Activated T-cell treated with anti-CD3 and anti-CD28 coated beads, Interleukin-2, amount 50 U/mL, for 4 hours (primary cell): Measurements from ENCODE around the gene SUPT3H. TPM values are rescaled to one million over a fixed set of nuclear protein-coding genes. Genes with fewer than 3 reads are reported as not detected.
A peak's percentile ranks its signal among the peaks of the same experiment; 100 is the strongest.
"Not testable (repeated sequence)": the region's sequence is repeated elsewhere in the genome, so short reads cannot be mapped to it uniquely, and the experiment has no call there.

Experiments used
- ATAC-seq, 2 donors: fragments of 200-7000 bp; cut with Tn5 transposase; one replicate each; pipeline ENCODE4 v1.10.0; 2021
- DNase-seq: peaks from one replicate; pipeline ENCODE4 v3.0.0-alpha.2; 2020
- H3K27me3 Mint-ChIP-seq: one replicate; pipeline ENCODE4 v1.8.0; 2021; ENCODE audit warnings: low read depth, mixed read lengths
- H3K36me3 Mint-ChIP-seq: one replicate; pipeline ENCODE4 v1.8.0; 2022; ENCODE audit warnings: mixed read lengths; ENCODE audit not compliant: insufficient read depth
- H3K4me1 Mint-ChIP-seq: one replicate; pipeline ENCODE4 v1.8.0; 2021; ENCODE audit warnings: low read depth, mixed read lengths
- H3K4me3 Mint-ChIP-seq: one replicate; pipeline ENCODE4 v1.8.0; 2021; ENCODE audit warnings: mild to moderate bottlenecking, moderate library complexity, mixed read lengths
- H3K9me3 Mint-ChIP-seq: one replicate; pipeline ENCODE4 v1.8.0; 2021; ENCODE audit warnings: mixed read lengths
- total RNA-seq, 3 donors: library from RNA; stranded (reverse); gene quantifications; one replicate each; pipeline ENCODE4 v1.2.1, GENCODE V29; 2021

Gene SUPT3H
- total RNA-seq, 3 donors from 2014 or later = 14.1 to 15.7 (median 15.7) TPM

DNA sequence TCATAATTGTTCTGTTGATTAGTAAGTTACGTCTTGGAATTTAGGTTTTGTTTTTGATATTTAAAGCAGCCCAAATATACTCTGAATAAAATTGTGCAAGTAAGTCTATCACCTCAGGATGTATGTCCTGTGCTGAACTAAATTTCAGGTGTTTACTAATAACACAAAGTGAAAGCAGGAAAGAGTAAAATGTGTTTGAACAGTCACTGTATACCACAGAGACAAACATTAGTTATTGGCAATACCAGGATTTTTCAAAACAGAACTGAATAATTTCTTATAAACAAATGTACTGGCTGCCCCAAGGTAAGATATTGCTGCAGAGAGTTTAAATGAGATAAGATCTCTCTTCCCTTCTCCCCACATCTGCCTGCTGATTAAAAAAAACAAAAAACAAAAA lies 454.3 kb downstream of the SUPT3H start:
- ATAC-seq (peak; percentile 60 to 70), DNase-seq (no peak)
- H3K36me3 Mint-ChIP-seq = peaks cover 5% of the 10 kb centered on the region
- peaks cover 52% of the 10 kb centered on the region for H3K4me1 Mint-ChIP-seq
- H3K9me3 Mint-ChIP-seq = peaks cover 4% of the 10 kb centered on the region
- H3K4me3 Mint-ChIP-seq = no peak overlapping the region
- H3K27me3 Mint-ChIP-seq = no peaks in the 10 kb centered on the region

DNA sequence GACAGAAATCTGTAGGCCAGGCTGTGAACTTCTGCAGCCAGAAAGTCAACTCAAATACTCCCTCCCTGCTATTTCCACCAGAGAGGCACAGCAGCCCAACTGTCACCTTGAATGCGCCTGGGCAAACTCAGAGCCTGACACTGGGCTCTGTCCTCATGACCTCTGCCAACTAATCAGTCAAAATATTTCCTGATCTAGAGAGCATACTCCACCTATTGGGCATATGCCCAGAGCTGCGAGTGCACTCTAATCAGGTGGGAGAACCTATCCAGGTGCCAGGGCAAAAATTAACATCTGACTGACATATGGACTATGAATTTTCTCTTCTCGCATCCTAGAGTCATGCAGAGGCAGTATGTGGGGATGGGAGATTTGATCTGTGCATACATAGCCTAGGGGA lies 455.9 kb downstream of the SUPT3H start:
- ATAC-seq (no peak), DNase-seq (no peak)
- Mint-ChIP-seq H3K36me3 (no peaks in the 10 kb centered on the region), H3K4me1 (peaks cover 48% of the 10 kb centered on the region), H3K27me3 (no peaks in the 10 kb centered on the region), H3K4me3 (no peak overlapping the region), H3K9me3 (no peaks in the 10 kb centered on the region)

DNA sequence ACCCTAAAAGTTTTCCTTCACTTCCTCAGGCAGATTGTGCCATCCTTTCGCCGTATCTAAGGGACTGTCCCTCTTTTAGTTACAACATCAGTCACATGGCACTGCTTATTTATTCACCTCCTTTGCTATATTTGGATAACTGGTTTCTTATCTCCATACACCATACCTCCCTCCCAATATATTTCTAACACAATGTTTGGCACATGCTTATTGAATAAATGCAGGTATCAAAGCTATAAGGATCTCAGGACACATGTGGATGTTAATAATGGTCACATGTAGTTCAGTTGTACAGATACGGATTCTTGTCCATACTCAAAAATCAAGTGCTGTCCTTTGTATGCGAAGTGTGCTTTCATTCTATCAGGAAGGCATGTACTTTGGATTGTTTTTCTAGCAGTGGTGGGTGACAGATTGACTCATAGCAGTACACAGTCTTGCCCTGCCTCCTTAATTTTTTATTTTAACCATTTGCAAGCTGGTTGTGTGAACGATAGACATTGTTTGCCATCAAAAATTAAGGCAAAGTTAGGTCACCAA lies 456.7 kb downstream of the SUPT3H start:
- Mint-ChIP-seq H3K4me3 (no peak overlapping the region), H3K36me3 (no peaks in the 10 kb centered on the region), H3K27me3 (no peaks in the 10 kb centered on the region), H3K4me1 (peaks cover 48% of the 10 kb centered on the region), H3K9me3 (no peaks in the 10 kb centered on the region)
- ATAC-seq = no peak
- DNase-seq = no peak

DNA sequence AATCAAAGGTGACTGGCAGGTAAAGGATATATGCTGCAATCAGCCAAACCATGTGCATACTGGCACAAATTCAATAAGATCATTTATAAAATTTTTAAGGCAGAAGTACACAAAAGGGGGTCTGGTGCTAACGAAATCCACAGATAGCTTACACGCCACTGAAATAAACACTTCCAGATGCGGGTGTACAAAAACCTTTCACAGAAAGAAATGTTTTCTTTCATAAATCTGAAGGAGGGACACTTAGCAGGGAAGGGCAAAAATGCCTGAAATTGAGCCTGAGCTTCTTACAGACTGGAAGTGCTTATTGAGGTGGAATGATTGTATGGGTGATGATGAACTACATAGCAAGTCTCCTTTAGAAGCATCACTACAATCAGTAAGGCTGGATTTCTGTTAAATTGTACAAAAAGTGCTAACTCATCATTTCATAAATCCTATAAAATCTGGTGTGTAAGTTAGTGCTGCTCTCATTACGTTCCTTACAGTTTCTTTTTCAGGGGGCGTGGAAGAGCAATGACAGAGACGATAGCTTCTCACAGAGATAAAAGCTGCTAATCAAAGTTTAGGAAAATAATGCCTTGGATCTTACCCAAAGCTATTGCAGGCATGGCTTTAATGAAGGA lies 458.9 kb downstream of the SUPT3H start:
- DNase-seq = no peak
- H3K9me3 Mint-ChIP-seq = no peaks in the 10 kb centered on the region
- no peaks in the 10 kb centered on the region for H3K36me3 Mint-ChIP-seq
- no peak for ATAC-seq
- H3K27me3 Mint-ChIP-seq = no peaks in the 10 kb centered on the region
- H3K4me3 Mint-ChIP-seq = no peak overlapping the region
- peaks cover 31% of the 10 kb centered on the region for H3K4me1 Mint-ChIP-seq

DNA sequence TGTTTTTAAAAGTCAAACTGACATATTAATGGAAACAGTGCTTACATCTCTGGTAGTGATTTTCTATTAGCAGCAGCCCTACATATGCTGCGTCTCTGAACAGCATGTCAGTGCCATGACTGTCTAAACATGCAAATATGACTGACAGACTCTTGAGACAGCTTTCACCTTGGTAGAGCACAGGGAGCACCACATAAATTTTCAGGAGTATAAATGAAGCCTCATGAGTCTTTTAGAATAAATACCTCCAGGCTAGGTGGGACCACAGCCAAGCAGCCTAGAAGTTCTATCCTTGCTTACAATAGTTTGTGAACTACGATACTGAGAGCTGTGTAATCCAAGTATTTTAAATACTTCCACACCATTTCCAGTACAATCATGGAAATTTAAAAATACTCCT lies 460.3 kb downstream of the SUPT3H start:
- Mint-ChIP-seq H3K27me3 (no peaks in the 10 kb centered on the region), H3K4me1 (peaks cover 19% of the 10 kb centered on the region), H3K4me3 (no peak overlapping the region), H3K36me3 (peaks cover 6% of the 10 kb centered on the region), H3K9me3 (no peaks in the 10 kb centered on the region)
- no peak for DNase-seq
- ATAC-seq = no peak

DNA sequence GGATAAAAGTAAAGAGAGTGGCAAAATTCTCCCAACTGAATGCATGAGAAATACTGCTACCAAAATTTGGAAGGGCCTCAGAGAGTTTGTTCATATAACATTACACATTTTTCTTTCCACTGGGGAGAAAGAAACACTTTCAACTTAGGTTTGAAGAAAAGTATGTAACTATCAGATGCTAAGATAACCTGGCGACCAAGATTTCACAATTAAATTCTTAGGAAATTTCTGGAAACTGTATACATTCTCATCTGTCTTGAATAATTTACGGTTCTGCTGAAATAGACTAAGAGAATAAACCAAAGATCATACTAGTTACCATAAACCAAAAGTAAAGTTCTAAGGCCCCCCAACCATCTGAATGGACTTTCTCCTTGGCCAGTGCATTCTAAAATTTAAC lies 462.6 kb downstream of the SUPT3H start:
- no peaks in the 10 kb centered on the region for H3K4me1 Mint-ChIP-seq
- H3K27me3 Mint-ChIP-seq = no peaks in the 10 kb centered on the region
- H3K36me3 Mint-ChIP-seq = peaks cover 12% of the 10 kb centered on the region
- no peak overlapping the region for H3K4me3 Mint-ChIP-seq
- no peak for DNase-seq
- no peak for ATAC-seq
- H3K9me3 Mint-ChIP-seq = no peaks in the 10 kb centered on the region

DNA sequence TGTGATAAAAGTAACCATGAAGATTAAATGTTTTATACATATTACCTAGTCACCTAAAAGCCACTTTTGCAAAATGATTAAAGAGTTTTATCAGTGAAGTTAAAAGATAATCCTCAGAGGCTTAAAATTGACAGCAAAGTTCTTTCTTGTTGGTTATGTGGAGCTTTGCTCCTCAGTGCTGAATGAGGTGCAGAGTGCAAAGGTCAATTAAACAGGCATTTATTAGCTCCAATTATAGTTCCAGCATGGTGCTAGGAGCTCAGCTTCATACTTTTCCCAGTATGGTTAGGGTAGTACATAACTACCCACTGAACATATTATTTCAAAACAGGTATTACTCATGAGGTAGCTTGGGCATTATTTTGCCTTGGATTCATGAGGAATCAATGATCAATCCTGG lies 463.6 kb downstream of the SUPT3H start:
- no peaks in the 10 kb centered on the region for H3K4me1 Mint-ChIP-seq
- H3K9me3 Mint-ChIP-seq = no peaks in the 10 kb centered on the region
- DNase-seq (no peak), ATAC-seq (no peak)
- no peaks in the 10 kb centered on the region for H3K27me3 Mint-ChIP-seq
- H3K4me3 Mint-ChIP-seq = no peak overlapping the region
- H3K36me3 Mint-ChIP-seq = peaks cover 13% of the 10 kb centered on the region

DNA sequence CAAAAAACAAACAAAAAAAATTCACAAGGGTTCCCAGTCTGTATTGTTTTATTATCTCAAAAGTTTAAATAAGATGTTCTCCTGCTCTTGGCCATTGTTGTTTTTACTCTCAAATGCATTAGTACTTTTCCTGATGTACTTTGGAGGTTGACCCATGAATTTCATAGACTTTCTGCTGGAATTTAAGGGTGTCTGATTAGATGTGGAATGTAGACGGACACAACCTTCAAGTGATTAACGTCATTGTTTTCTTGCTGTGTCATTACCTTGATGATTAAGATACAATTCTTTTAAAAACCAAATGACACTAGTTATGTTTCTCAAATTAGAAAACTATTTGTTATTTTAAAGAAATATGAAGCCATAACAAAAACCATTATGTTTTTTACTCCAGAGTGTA lies 471.0 kb downstream of the SUPT3H start:
- no peak for ATAC-seq
- Mint-ChIP-seq H3K4me1 (peaks cover 3% of the 10 kb centered on the region), H3K4me3 (no peak overlapping the region), H3K36me3 (peaks cover 19% of the 10 kb centered on the region), H3K9me3 (peaks cover 10% of the 10 kb centered on the region), H3K27me3 (no peaks in the 10 kb centered on the region)
- no peak for DNase-seq

DNA sequence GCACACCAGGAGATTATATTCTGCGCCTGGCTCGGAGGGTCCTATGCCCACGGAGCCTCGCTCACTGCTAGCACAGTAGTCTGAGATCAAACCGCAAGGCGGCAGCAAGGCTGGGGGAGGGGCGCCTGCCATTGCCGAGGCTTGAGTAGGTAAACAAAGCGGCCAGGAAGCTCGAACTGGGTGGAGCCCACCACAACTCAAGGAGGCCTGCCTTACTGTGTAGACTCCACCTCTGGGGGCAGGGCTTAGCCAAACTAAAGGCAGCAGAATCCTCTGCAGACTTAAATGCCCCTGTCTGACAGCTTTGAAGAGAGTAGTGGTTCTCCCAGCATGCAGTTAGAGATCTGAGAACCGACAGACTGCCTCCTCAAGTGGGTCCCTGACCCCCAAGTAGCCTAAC lies 477.4 kb downstream of the SUPT3H start:
- Mint-ChIP-seq H3K4me1 (peaks cover 11% of the 10 kb centered on the region), H3K9me3 (peaks cover 17% of the 10 kb centered on the region), H3K36me3 (peaks cover 20% of the 10 kb centered on the region)
- DNase-seq, H3K27me3 Mint-ChIP-seq, ATAC-seq, H3K4me3 Mint-ChIP-seq: not testable (repeated sequence)

DNA sequence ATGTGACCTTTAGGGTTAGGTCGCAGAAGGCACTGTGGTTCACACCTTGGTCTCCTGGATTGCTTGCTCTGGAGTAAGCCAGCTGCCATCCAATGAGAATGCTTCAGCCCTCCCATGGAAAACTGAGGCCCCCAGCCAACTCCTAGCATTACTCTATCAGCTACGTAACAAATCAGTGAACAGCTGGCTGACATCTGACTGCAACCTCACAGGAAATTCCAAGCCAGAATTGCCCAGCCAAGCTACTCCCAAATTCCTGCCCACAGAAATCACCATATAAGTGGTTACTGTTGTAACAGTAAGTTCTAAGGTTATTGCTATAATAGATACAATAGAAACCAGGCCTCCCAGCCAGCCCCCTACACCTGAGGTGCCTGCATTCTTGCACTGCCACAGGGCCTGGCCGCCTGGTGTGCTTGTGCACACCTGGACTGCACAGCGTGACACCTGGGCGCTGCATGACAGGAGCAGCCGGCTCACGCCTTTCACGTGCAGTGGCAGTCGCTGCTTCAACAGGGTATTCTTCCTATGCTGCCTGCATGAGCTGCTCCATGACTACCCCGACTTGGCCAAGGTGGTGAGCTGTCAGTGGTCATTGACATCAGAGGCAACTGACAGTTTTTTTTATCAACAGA lies 479.3 kb downstream of the SUPT3H start:
- DNase-seq (no peak), ATAC-seq (no peak)
- H3K4me3 Mint-ChIP-seq = no peak overlapping the region
- peaks cover 11% of the 10 kb centered on the region for H3K36me3 Mint-ChIP-seq
- peaks cover 8% of the 10 kb centered on the region for H3K4me1 Mint-ChIP-seq
- H3K9me3 Mint-ChIP-seq = peaks cover 10% of the 10 kb centered on the region
- no peaks in the 10 kb centered on the region for H3K27me3 Mint-ChIP-seq

DNA sequence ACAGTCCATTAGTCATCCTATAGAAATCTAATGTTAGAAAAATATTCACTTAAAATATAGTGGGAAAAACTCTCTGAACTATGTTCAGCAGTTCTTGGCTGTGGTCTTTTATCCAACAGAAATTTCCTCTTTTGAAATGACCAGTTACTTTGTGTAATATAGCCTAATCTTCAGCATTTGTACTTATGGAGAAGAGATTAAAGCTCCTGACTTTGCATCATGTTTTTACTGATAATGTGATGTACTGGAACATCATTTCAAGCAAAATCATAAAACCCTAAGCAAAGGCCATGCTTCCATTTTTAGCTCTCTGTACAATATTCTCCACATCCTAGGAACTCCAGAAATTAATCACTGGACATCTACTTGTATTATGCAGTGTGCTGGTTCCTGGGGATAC lies 480.4 kb downstream of the SUPT3H start:
- DNase-seq (no peak), ATAC-seq (no peak)
- Mint-ChIP-seq H3K4me1 (peaks cover 8% of the 10 kb centered on the region), H3K9me3 (peaks cover 10% of the 10 kb centered on the region), H3K27me3 (no peaks in the 10 kb centered on the region), H3K4me3 (no peak overlapping the region), H3K36me3 (peaks cover 11% of the 10 kb centered on the region)

DNA sequence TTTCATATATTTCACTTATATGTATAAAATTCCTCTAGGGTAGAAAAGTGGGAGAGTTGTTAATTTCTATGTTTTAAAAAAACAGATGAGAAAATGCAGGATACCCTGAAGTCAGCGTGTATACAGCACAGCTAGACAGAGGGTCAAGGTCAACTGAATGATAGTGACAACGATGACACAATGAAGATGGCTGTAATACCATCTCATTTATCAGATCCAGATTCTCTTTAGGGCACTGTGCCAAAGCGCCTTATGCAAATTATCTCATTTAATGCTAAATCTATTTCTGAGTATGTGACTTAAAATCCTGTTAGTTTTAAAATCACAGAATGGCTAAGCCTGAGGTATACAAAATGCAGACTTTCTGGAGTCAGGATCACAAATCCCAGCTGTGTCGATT lies 481.0 kb downstream of the SUPT3H start:
- Mint-ChIP-seq H3K9me3 (peaks cover 10% of the 10 kb centered on the region), H3K27me3 (no peaks in the 10 kb centered on the region), H3K36me3 (peaks cover 7% of the 10 kb centered on the region), H3K4me1 (peaks cover 8% of the 10 kb centered on the region), H3K4me3 (no peak overlapping the region)
- ATAC-seq (no peak), DNase-seq (no peak)

DNA sequence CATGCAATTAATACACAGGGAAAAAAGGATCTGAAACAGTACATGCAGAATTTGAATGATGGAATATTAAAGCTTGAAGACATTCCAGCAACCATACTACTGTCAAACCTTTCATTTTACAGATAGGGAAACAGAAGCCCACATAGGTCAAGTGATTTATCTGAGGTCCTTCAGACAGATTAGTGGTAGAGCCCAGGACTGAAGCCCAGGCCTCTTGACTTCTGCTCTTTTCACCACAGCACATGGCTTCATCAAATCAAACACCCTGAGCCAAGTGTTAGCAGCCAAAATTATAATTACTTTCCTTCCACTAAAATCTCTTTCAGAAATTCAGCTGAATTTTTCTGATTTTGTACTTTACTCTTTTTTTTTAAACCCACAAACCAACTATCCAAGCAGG lies 485.2 kb downstream of the SUPT3H start:
- H3K9me3 Mint-ChIP-seq = peaks cover 3% of the 10 kb centered on the region
- ATAC-seq (no peak), DNase-seq (no peak)
- no peaks in the 10 kb centered on the region for H3K4me1 Mint-ChIP-seq
- peaks cover 1% of the 10 kb centered on the region for H3K36me3 Mint-ChIP-seq
- no peak overlapping the region for H3K4me3 Mint-ChIP-seq
- H3K27me3 Mint-ChIP-seq = no peaks in the 10 kb centered on the region

DNA sequence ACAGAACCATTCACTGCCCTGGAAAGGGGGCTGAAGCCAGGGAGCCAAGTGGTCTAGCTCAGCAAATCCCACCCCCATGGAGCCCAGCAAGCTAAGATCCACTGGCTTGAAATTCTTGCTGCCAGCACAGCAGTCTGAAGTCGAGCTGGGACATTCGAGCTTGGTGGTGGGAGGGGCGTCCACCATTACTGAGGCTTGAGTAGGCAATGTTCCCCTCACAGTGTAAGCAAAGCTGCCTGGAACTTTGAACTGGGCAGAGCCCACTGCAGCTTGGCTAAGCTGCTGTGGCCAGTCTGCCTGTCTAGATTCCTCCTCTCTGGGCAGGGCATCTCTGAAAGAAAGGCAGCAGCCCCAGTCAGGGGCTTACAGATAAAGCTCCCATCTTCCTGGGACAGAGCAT lies 498.7 kb downstream of the SUPT3H start:
- H3K27me3 Mint-ChIP-seq, H3K4me1 Mint-ChIP-seq: not testable (repeated sequence)
- H3K36me3 Mint-ChIP-seq = peaks cover 29% of the 10 kb centered on the region

DNA sequence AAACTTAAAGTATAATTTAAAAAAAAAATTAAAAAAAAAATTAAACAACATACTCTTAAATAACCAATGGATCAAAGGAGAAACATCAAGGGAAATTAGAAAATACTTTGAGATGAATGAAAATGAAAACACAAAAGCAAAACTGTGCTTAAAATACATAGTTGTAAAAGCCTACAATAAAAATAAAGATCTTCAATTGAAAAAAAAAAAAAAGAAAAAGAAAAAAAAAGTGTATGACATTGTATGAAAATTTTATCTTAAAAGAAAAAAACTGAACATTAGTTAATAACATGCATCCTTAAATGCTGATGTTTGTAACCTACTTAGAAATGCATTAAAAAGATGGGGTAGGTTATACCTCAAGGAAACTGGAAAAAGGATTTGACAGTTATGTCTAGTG lies 501.1 kb downstream of the SUPT3H start:
- not testable (repeated sequence) for H3K9me3 Mint-ChIP-seq

More for the DNA sequence above, 498.7 kb downstream of the SUPT3H start:
- H3K4me3 Mint-ChIP-seq, ATAC-seq, DNase-seq: not testable (repeated sequence)
- H3K9me3 Mint-ChIP-seq = peaks cover 15% of the 10 kb centered on the region

More for the DNA sequence above, 501.1 kb downstream of the SUPT3H start:
- DNase-seq, H3K4me3 Mint-ChIP-seq, H3K4me1 Mint-ChIP-seq, H3K27me3 Mint-ChIP-seq, ATAC-seq: not testable (repeated sequence)
- peaks cover 19% of the 10 kb centered on the region for H3K36me3 Mint-ChIP-seq
